AG09319 (cell line): ENCODE results near the gene MCC.

Experiments used
- DNase-seq: peaks from one replicate; pipeline ENCODE4 v3.0.0-alpha.2; 2010; ENCODE audit warnings: low read depth; ENCODE audit errors: extremely low read depth
- TF ChIP-seq, protein P1 (sequence below): IDR thresholded peaks from 2 replicates; pipeline ENCODE4 v1.5.1; 2011; ENCODE audit warnings: low read depth, mild to moderate bottlenecking, inconsistent platforms, low read length, moderate library complexity

Gene MCC

DNA sequence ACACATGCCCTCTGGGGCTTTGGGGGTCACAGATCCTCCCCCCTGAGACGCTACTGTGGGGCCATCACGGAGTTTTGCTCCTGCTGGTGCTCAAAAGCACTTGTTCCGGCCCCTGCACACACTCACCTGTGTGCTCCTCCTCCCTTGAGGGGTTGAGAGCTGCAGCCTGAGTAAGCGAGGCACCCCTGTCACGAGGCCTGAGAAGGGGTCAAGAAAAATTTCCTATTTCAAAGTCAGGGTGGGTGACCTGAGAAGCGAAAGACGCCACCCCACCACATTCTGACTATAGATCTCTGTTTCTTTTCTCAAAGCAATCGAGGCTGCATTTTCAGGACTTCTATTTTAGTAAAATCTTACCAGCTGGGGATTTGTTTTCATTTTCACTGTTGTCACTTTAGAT, 373.2 kb downstream of the MCC start:
- TF ChIP-seq, protein P1, sequence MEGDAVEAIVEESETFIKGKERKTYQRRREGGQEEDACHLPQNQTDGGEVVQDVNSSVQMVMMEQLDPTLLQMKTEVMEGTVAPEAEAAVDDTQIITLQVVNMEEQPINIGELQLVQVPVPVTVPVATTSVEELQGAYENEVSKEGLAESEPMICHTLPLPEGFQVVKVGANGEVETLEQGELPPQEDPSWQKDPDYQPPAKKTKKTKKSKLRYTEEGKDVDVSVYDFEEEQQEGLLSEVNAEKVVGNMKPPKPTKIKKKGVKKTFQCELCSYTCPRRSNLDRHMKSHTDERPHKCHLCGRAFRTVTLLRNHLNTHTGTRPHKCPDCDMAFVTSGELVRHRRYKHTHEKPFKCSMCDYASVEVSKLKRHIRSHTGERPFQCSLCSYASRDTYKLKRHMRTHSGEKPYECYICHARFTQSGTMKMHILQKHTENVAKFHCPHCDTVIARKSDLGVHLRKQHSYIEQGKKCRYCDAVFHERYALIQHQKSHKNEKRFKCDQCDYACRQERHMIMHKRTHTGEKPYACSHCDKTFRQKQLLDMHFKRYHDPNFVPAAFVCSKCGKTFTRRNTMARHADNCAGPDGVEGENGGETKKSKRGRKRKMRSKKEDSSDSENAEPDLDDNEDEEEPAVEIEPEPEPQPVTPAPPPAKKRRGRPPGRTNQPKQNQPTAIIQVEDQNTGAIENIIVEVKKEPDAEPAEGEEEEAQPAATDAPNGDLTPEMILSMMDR, result no peak
- no peak for DNase-seq

DNA sequence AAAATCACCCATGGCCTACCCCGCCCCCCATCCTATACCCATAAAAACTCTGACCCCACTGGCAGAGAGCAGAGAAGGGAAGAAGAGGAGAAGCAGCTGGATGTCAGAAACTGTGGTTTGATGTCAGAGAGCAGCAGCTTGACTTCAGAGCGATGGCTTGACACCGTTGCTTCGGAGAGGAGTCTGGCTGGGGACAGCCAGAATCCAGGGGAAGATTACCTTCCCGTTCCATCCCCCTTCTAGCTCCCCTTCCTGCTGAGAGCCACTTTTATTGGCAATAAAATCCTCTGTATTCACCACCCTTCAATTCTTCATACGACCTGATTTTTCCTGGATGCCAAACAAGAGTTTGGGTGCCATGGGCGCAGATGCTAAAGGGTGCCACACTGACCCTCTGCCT, 373.7 kb downstream of the MCC start:
- no peak for DNase-seq
- TF ChIP-seq, protein P1, result no peak

DNA sequence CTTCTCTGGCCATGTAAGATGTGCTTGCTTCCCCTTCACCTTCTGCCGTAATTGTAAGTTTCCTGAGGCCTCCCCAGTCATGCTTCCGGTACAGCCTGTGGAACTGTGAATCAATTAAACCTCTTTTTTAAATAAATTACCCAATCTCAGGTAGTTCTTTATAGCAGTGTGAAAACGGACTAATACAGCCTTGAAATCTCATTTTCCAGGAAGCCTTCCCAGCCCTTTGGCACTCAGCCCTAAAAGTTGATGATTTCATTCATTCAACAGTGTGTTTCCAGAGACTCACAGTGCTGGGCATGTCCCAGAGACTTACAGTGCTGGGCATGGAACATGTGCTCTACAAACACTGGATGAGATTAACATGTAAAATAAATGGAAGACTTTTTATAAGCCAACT, 375.8 kb downstream of the MCC start:
- TF ChIP-seq, protein P1, result no peak
- no peak for DNase-seq

DNA sequence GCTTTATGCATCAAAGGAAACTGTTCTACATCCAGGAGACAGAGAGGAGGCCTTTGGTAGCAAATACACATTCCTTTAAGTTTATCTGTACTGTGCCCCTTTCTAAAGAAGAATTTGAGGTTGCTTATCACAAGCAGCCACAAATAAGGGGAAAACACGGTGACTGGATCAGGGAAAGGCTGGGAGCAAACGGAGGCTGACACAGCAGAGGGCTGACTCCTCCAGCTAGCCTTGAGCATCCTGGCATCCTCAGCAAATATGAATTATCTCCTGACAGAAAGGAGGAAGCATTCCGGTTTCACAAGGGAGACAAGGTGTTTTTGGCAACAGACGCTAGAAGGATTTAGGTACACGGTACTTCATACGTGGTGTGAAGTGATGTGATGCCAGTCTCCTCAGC, 378.1 kb downstream of the MCC start:
- no peak for DNase-seq
- TF ChIP-seq, protein P1, result no peak

DNA sequence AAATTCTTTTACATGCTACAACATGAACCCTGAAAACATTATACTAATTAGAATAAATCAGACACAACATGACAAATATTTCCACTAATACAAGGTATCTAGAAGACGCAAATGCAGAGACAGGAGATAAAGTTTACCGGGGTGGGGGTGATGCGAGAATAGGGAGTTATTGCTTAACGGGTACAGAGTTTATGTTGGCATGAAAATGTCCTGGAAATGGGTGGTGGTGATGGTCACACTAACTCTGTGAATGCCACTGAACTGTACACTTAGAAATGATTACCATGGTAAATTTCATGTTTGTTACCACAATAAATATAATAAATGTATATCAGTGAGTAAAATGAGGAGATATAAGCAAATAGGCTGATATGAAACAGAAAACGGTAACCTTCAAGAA, 378.9 kb downstream of the MCC start:
- DNase-seq, result no peak
- TF ChIP-seq, protein P1, result no peak

DNA sequence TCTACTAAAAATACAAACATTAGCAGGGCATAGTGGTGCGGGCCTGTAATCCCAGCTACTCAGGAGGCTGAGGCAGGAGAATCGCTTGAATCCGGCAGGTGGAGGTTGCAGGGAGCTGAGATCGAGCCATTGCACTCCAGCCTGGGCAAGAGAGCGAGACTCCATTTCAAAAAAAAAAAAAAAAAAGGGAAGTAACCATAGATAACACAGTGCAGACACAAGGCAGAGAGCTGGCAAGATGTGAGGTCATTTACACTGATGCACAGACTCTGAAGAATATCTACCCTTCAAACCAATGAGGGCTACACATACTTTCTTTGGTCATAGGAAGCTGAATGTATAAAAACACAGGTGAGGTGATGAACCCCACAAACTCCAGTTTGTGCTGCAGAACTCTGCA, 379.8 kb downstream of the MCC start:
- TF ChIP-seq, protein P1, result no peak
- no peak for DNase-seq

DNA sequence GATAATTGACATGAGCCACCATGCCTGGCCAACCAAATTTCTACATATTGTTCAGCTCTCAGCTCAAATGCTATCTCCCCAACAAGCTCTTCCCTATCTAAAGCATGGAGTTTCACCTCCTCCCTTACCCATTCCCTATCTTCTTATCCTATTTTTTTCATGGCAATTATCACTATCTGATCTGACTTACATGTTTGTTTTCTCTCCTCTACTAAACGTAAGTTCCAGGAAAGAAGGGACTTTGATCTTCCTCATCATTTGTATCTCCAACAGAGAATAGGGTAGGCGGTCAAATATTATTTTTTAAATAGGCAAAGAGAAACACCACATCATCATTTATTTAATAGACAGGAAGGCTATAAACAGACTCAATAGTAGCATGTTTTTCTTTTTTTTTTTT, 381.4 kb downstream of the MCC start:
- no peak for DNase-seq
- TF ChIP-seq, protein P1, result no peak
